Effector CD4-positive, alpha-beta T cell (primary cell): Measurements from ENCODE around the gene FHOD1.

Experiments used
- DNase-seq: peaks from one replicate; pipeline ENCODE4 v3.0.0-alpha.2; 2020

FHOD1 gene

GRCh38 chr16:67188798-67189197 is 58.5 kb downstream of the FHOD1 start:
- no peak for DNase-seq

GRCh38 chr16:67188323-67188722 is 59.0 kb downstream of the FHOD1 start:
- DNase-seq = no peak

- DNase-seq = no peak
Observed at GRCh38 chr16:67187175-67187890, 59.9 kb downstream of the FHOD1 start.

GRCh38 chr16:67186550-67186950 is 60.7 kb downstream of the FHOD1 start:
- DNase-seq = no peak

GRCh38 chr16:67185651-67186134 is 61.6 kb downstream of the FHOD1 start:
- DNase-seq = no peak

GRCh38 chr16:67184995-67185650 is 62.2 kb downstream of the FHOD1 start:
- DNase-seq = peak; percentile 82

GRCh38 chr16:67184453-67184994 is 62.8 kb downstream of the FHOD1 start:
- DNase-seq = no peak

GRCh38 chr16:67183627-67184452 is 63.4 kb downstream of the FHOD1 start, which contains the start of gene MATCAP1:
TSS of gene MATCAP1 (minus strand) at chr16:67183963. CDS start at chr16:67180610, 3,353 bp downstream.
- DNase-seq = peak; percentile 89

- DNase-seq = no peak
Observed at GRCh38 chr16:67183284-67183626, 64.0 kb downstream of the FHOD1 start.

GRCh38 chr16:67182288-67182687 is 65.0 kb downstream of the FHOD1 start:
- DNase-seq = no peak

- no peak for DNase-seq
Observed at GRCh38 chr16:67181346-67181745, 65.9 kb downstream of the FHOD1 start.

GRCh38 chr16:67180166-67180565 is 67.1 kb downstream of the FHOD1 start:
- no peak for DNase-seq

GRCh38 chr16:67179421-67180080 is 67.7 kb downstream of the FHOD1 start:
- DNase-seq = no peak
